HG03175 (cell line): ENCODE results near the gene RGS3.

ENCODE experiments used
- ATAC-seq: cut with Tn5 transposase; IDR thresholded peaks from one replicate; pipeline ENCODE4 v1.9.1; 2021; ENCODE audit warnings: mild to moderate bottlenecking, moderate library complexity; ENCODE audit not compliant: unreplicated experiment

Gene RGS3

DNA sequence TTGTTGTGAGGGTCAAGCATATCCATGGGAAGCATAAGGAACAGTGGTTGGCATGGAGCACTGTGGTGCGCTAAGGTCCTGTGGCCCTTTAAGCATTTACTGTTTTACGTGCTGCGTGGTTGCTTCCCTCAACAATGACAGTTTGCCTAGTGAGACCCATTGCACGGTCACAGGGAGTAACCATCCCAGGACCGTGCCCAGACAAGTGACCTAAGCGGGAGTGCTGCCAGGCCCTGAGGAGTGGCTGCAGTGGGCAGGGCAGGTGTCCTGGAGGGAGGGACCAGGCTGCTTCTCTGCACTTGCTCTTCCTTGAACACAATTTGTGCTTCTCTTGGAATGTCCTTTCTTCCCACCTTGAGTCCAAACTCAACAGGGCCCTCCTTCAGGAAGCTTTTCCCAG, 64.6 kb downstream of the RGS3 start:
- no peak for ATAC-seq

GRCh38 chr9:113528811-113529210, 65.3 kb downstream of the RGS3 start:
- no peak for ATAC-seq

- no peak for ATAC-seq
Observed at GRCh38 chr9:113529336-113530009, 65.9 kb downstream of the RGS3 start.

- no peak for ATAC-seq
Observed at GRCh38 chr9:113530022-113530635, 66.6 kb downstream of the RGS3 start.

DNA sequence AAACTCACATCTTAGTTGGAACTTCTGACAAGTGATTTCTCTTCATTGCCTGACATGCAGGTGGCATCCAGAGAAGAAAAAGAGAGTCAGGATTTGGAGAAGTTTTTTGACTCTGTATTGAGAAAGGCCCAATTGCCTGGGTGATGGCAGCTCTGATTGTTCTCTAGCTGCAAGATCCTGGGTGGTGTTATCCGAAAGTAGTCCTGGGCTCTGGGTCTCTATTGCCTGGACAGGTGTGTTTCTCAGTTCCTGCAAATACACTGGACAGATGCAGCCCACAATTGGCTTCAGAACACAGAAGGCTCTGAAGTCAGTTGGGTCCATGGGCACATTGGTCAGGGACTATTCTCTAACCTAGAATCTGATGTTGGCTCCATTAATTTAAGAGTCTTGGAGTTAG, 67.4 kb downstream of the RGS3 start:
- no peak for ATAC-seq

- no peak for ATAC-seq
Observed at GRCh38 chr9:113531919-113532808, 68.6 kb downstream of the RGS3 start.

- ATAC-seq: no peak
Observed at GRCh38 chr9:113532809-113533190, 69.3 kb downstream of the RGS3 start.

DNA sequence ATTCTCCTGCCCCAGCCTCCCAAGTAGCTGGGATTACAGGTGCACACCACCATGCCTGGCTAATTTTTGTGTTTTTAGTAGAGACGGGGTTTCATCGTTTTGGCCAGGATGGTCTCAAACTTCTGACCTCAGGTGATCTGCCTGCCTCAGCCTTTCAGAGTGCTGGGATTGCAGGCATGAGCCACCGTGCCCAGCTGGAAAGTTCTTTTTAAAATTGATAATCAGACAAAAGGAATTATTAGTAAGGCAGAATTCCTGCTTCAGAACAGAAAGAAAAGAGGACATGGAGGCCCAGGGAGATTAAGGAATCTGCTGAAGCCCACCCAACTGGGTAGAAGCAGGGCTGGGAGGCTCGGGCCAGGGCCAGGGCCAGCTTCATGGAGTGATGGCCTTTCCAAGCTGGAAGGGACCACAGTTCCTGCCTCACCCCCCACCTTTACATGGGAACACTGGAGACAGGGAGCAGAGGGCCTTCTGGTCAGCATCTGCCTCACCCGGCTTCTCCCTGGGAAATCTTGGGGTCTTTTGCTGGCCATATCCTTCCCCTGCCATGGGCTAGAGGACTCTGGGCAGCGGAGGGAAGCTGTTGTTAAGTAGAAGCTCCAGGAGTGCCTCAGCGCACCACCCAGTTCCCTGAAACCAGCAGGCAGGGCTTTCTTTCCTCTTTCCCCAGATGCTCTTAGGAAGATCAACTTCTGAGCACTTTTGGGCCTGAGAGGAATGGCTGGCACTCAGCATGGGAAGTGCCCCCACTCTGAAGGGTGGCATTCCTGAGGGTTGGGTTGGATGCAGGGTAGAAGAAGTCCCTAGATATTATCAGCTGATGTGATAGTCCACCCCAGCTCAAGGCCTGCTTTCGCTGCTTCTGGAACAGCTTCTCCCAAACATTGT, 70.1 kb downstream of the RGS3 start:
- ATAC-seq: no peak

DNA sequence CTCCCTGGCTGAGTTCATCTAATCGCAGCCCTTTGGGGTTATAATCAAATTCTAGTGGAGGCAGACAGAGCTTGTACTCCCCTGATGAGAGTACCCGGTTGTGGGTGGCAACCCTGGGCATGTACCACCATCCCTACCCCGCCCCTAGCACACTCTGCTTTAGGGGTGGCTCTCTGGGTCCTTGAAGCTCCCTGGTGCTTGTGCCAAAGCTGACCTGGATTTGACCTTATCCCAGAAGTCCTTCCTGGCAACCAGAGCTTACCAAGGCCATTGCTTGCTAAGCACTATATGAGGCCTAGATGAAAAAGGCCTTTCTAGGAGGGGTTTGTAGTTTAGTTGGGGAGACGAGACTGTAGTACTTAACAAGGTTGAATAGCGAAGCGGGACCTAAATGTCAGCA, 72.2 kb downstream of the RGS3 start:
- ATAC-seq: no peak

DNA sequence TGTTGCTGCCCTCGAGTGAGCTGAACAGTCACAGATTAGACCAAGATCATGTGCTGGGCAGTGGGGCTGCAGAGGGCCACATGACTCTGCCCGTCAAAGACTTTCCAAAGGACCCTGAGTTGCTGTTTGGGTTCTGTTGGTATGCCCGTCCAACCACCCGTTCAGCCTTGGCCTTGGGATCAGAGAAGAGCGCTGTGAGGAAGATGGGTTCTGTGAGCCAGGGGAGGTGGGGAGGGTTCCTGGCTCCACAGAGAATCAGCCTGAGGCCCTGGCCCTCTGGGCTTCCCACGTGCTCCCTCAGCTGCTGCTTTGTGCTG, 72.6 kb downstream of the RGS3 start:
- ATAC-seq: no peak

- ATAC-seq: no peak
Observed at GRCh38 chr9:113536483-113537228, 73.1 kb downstream of the RGS3 start.

DNA sequence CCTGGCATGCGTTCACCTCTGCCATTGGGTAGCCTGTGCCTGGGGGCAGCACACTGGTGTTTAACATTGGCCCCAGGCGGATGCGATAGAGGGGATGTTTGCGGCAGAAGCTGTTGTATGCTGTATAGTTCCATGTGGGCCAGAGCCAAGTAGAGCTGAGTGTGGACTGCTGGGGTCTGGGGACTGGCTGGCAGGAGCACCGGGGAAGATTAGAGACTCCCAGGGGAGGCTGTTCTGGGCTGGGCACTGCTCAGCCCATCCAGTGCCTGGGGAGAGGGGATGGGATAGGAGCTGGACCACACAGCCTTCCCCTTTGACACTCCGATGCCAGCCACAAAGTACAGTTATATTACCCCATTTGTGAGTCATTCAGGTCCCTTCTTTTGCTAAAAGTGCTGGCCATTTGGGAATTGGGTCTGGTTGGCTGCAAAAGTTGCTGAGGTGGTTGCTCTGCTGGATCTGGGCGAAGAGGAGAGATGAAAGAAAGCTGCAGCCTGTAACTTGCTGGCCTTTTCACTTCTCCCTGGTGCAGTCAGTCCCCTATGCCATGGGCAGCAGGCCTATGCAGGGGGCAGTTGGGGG, 73.8 kb downstream of the RGS3 start:
- ATAC-seq: no peak

DNA sequence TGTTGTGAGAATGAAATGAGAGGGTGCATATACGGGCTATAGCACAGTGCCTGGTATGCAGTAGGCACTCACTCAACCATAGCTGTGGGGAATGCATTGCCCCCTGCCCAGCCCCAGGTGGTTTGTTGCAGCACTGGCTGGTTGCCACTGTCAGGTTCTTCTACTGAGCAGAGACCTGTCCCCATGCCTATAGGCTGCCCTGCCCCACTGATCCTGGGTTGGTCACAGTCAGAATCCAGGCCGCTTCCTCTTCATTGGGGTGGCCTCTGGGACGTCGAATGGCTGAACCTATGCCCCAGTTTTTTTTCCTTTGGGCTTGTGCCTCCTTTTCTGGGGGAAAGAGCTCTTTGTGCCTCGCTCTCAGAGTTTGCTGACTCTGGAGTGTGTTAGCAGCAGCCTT, 74.6 kb downstream of the RGS3 start:
- no peak for ATAC-seq

DNA sequence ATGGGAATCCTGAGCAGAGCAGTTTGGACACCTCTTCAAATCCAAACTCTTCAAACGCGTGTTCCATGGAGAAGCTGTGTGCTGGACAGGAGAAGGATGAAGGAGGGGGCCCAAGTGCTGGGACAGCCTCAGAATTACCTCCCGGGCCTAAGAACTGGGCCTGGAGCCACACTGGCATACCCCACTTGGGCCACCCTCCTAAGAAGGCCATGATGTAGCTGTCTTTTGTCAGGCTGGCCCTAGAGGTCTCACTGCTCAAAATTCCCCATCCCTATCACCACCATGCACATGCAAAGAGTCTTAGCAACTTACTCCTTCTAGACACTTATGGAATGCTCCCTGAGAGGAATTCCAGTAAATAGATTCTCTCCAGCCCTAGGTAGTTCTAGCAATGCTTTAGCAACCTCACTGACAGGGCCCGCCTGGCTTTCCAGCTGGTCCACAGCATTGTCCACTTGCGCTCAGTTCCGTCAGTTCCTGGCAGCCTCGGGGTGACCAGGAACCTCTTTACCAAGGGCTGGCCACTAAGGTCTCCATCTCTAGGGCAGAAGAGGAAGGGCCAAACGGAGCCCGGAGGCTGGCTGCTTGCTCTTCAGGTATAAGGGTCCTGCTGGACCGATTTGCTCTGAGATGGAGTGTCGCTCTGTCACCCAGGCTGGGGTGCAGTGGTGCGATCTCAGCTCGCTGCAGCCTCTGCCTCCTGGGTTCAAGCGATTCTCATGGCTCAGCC, 75.3 kb downstream of the RGS3 start:
- ATAC-seq: no peak

- ATAC-seq: no peak
Observed at GRCh38 chr9:113540466-113540865, 76.9 kb downstream of the RGS3 start.

GRCh38 chr9:113541019-113541900, 77.7 kb downstream of the RGS3 start:
- no peak for ATAC-seq

DNA sequence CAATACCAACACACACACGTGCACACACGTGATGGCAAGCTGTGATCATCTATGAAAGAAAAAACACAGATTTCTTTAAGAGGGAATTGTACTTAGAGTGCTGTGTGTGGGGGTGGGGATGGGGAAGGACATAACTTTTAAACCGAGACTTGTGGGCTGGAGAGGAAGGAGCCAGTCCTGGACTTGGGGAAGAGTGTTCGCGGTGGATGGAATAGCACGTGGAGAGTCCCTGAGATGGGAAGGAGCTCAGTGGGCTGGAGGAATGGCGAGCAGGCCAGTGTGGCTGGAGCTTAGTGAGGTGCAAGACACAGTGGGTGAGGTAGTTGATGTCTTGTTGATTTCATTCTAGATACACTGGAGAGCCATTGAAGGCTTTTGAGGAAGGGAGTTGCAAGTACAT, 78.5 kb downstream of the RGS3 start:
- no peak for ATAC-seq

DNA sequence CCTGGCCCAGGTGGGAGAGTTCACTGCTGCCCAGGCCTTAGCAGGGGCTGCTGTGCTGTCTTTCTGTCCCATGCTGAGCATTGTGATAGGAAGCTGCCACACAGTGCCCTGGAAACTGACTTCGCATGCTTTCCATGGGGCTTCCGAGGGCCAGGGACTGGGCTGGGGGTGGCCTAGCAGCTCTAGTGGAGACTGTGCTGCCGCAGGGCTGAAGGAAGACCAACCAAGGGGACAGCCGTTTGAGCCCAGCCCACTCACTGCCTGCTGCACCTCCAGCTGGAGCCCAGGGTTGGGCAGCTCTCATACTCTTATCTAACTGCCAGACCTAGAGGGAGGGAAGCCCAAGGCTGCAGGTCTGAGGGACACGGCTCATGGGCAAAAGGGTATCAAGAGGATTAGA, 79.2 kb downstream of the RGS3 start:
- no peak for ATAC-seq
